AG20443 (cell line): ENCODE data around the gene PLPP1.
"Not testable (repeated sequence)": the region's sequence is repeated elsewhere in the genome, so short reads cannot be mapped to it uniquely, and the experiment has no call there.

Experiments used
- DNase-seq: peaks from one replicate; pipeline ENCODE4 v3.0.0; 2012; ENCODE audit warnings: low spot score, mixed read lengths

PLPP1 gene

GRCh38 chr5:55544341-55544740 lies 9.6 kb upstream of the PLPP1 start:
- peak; percentile 50 for DNase-seq

DNA sequence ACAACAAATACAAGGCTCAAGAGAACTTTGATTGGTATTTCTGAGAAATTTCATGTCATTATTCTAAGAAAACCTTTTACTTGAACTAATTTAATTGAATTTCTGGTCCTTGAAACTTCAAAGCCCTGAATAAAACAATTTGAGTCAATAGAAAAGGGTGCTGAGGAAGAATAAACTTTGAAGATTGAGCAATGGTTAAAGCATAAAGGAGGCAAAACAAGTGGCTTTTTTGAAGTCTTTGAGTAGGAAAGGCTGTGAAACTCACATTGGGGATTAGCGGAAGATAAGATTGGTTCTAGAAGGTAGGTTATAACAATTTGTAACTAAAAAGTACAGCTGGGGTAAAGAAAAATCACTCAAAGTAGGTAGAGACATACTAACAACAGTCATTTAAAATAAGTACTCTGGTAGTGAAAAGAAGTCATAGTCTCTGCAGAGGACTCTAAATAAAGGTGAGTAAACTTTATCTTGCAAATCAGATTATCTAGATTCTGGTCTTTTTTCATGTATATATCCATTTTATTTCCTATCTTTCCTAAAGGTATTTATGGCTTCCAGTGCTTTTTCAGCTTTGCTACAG lies 6.4 kb upstream of the PLPP1 start:
- no peak for DNase-seq

- DNase-seq, result no peak
These were observed 5.8 kb upstream of the PLPP1 start for GRCh38 chr5:55540525-55540924.

DNA sequence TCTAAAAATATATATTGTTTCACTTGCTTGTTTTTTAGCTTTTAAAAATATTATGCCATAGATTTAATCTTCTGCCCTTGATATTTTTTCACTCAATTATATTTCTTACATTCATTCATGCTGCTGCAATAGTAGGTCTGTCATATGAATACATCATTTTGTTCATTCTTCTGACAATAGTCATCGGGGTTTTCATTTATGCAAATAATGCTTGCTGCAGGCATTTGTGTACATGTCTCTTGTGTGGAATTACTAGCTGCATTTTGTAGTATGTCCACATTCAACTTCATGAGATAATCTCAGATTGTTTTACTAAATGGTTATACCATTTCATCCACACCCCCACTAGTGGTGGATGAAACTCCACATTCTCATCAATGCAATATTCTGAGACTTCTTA lies 5.3 kb upstream of the PLPP1 start:
- DNase-seq, result no peak

DNA sequence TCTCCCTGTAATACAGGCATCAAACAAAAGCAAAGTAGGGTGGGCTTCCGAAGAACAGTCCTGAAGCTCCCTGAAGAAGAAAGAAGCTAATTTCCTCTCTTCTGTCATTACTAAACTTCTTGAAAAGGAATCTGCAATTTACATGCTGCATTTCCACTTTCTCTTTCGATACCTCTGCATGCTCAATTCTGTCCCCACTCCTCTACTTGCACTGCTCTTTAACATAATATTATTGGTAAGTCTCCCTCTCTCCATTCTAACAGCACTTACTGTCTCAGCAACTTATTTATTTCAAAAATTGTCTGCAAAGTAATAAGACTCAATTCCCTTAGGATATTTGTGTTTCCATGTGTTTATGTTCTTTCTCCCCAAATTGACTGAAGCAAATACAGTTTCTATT lies 3.9 kb upstream of the PLPP1 start:
- no peak for DNase-seq

DNA sequence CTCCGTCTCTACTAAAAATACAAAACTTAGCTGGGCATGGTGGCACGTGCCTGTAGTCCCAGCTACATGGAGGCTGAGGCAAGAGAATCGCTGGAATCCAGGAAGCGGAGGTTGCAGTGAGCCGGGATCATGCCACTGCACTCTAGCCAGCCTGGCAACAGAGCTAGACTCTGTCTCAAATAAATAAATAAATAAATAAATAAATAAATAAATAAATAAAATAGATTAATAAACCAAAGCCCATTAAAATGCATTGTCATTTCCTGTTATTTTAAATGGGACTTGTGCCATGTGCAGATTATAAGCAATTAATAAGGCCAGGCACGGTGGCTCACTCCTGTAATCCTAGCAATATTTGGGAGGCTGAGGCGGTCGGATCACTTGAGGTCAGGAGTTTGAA lies 2.6 kb upstream of the PLPP1 start:
- DNase-seq, result not testable (repeated sequence)

- DNase-seq, result no peak
These were observed 588 bp upstream of the PLPP1 start for GRCh38 chr5:55535199-55535905.

- DNase-seq, result peak; percentile 12
These were observed 986 bp downstream of the PLPP1 start for GRCh38 chr5:55533521-55534435.

GRCh38 chr5:55530669-55531068 lies 4.1 kb downstream of the PLPP1 start:
- DNase-seq, result no peak

- DNase-seq, result no peak
These were observed 9.9 kb downstream of the PLPP1 start for GRCh38 chr5:55524816-55525215.

DNA sequence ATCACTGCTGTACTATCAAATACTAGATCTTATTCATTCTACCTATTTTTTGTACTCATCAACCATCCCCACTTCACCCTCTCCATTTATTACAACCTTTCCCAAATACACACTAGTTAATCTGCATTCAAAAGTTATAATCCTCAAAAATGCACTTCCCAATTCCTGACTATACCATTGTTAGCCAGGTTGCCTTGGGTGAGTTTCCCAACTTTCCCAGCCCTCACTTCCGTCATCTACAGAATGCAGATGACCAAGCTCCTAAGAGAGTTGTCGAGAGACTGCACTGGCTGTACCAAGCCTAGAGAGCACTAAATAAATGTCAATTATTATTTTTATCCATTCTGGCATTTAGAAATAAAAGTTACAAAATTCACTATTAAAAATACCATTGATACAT lies 11.5 kb downstream of the PLPP1 start:
- no peak for DNase-seq

DNA sequence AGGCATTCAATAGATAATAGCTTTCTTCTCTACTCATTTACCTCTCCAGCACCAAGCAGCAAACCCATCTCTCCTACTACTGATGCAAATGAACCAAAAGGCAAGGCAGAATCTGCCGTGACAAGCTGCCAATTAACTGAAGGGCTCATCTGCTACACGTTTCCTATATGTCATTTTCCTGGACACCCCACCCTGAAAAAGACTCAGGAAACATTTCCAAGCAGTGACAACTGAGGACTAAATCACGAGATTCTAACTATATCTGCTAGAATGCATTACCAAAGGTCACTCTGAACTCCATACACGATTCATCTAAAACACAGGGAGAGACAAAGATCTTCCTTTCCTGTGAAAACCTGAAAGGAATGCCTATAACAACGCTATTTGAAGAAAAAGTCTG lies 12.9 kb downstream of the PLPP1 start:
- DNase-seq, result no peak

DNA sequence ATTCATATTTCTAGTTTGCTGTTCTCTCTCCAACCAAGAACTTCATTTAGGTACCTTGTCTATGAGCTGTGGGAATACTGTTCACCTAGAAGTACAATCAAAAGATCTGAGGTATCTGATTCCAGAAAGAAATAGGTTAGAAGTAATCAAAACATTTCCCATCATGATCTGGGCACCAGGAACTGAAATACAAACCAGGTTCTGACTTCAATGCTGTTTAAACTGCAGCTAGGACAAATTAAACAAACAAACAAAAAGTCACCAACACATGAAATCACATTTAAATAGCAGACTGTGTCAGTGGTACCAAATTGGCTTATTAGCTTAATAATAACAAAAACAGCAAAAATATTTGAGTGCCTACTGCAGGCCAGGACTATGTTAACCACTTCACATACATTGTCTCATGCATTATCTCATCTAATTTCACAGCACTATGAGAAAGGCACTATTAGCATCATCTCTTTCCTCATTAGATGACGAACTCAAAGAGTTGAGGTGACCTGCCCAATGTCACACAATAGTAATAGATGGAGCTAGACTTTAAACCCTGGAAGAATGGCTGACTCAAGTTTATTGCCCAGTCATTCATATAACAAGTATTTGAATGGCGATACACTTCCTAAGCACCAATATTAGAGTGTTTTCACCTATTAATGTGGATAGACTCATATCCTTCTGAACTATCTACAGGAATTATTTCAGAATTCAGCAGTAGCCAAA lies 14.5 kb downstream of the PLPP1 start:
- no peak for DNase-seq

DNA sequence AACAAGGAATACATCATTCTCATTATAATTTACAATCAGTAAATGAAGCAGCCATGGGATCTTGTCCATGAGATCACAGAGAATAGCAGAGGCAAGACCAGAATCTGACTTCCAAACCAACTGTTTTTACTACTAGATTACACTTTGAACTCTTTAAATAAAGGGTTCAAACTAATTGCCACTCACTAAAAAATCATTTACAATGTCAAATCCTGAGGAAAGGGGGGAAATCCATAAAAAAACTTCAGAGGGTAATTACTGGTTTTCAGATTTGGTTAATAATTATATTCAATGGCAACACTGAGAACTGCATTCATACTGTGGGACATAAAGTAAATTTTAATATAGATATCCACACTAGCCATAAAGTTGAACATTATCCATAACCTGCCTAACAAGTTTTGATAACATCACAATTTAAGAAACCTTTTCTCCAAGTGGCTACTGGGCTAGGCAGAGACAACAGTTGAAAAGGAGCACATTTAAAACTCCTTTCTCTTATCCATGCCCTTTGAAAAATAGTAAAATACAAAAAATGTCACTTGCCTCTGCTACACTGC lies 15.9 kb downstream of the PLPP1 start:
- DNase-seq, result no peak

DNA sequence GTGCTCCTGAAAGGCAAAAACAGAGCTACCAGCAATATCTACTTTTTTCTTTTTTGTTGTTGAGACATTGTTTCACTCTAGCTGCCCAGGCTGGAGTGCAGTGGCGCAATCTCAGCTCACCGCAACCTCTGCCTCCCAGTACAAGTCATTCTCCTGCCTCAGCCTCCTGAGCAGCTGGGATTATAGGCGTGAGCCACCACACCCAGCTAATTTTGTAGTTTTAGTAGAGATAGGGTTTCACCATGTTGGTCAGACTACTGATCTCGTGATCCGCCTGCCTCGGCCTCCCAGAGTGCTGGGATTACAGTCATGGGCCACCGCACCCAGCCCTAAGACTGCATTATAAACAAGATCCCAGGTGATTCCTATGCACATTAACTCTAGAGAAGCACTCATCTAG lies 17.0 kb downstream of the PLPP1 start:
- no peak for DNase-seq

DNA sequence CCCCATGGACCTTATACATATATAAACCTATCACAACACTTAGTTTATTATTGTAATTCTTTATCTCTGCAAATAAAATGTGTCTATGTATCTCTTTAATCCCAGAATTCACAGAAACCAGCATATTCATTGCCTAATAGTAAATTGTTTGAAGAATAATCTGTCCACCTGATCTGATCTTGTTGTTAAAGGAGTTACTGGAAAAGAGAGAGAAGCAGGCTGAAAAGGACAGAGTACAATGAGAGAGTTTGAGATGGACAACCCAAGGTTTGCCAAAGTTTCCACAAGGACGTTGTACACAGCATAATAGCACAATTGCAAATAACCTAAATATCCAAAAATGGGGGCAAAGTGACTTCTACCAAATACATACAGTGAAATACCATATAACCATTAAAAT lies 23.8 kb downstream of the PLPP1 start:
- no peak for DNase-seq

GRCh38 chr5:55510523-55510880 lies 24.3 kb downstream of the PLPP1 start:
- no peak for DNase-seq

DNA sequence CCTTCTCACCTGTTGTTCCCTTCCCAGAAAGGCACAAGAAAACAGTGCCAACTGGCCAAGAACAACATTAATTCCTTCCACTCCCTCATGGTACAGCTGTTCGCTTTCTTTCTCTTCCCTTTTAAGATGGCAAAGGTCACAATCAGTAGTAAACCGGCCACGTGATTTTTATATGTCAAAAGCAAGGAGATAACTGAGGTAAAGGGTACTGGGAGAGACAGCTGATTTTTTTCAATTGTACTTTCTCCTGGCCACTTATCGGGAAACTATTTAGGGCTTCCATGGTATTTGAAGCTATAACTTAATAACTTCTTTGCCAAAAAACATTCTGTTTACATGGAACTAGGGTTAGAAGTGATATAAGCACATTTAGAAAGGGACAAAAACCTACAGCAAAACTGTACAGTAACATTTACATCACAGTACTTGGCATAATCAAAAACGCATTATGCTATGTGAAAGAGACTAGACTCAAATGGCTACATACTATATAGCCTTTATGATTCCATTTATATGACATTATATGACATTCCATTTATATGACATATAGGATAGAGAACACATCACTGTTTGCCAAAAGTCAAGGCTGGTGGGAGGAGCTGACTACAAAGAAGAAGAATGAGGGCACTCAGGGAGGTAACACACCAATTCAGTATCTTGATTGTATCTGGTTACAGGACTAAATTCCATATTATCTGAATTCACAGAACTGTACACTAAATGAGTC lies 24.8 kb downstream of the PLPP1 start:
- no peak for DNase-seq

GRCh38 chr5:55509097-55509496 lies 25.7 kb downstream of the PLPP1 start:
- DNase-seq, result no peak

DNA sequence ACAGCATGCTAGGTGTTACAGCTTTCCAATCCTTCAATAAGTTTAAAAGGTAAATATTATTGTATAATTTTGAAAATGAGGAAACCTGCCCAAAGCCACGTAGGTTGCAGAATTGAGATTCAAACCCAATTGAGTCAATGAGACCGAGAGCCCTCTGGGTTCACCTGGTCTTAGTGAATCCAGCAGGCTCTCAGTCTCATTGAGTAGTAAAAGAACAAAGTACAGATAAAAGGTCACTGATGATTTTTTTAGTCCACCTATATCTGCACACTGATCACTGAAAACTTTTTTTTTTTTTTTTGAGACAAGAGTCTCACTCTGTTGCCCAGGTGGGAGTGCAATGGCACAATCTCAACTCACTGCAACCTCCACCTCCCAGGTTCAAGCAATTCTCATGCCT lies 27.2 kb downstream of the PLPP1 start:
- no peak for DNase-seq

- DNase-seq, result not testable (repeated sequence)
These were observed 29.1 kb downstream of the PLPP1 start for GRCh38 chr5:55505711-55506110.
